Right lobe of liver (tissue), 4 donors: ENCODE data around the gene SYMPK.

Experiments used
- POLR2A ChIP-seq: fragments of 450-650 bp; IDR thresholded peaks from one replicate; pipeline ENCODE4 v1.6.1; 2017; ENCODE audit warnings: antibody characterized with exemption, mild to moderate bottlenecking
- TF ChIP-seq, protein P1 (sequence below), 4 donors: fragments of 200-600 bp in 3 of 4; fragments of 450-650 bp in 1 of 4; IDR thresholded peaks; one replicate each; pipeline versions ENCODE4 v1.5.1 to v1.8.0; 2016 to 2022; ENCODE audit warnings: antibody characterized with exemption in 4 of 4, mild to moderate bottlenecking in 2 of 4
- donor health status: DM: no; HTN: no; CAD: no.
- donor health status: DM: no; HTN: no; CAD: no.
- donor health status: DM: no; HTN: yes; CAD: no.

GRCh38 chr19:45817010-45817724, 45.8 kb downstream of the SYMPK start:
- TF ChIP-seq, protein P1, sequence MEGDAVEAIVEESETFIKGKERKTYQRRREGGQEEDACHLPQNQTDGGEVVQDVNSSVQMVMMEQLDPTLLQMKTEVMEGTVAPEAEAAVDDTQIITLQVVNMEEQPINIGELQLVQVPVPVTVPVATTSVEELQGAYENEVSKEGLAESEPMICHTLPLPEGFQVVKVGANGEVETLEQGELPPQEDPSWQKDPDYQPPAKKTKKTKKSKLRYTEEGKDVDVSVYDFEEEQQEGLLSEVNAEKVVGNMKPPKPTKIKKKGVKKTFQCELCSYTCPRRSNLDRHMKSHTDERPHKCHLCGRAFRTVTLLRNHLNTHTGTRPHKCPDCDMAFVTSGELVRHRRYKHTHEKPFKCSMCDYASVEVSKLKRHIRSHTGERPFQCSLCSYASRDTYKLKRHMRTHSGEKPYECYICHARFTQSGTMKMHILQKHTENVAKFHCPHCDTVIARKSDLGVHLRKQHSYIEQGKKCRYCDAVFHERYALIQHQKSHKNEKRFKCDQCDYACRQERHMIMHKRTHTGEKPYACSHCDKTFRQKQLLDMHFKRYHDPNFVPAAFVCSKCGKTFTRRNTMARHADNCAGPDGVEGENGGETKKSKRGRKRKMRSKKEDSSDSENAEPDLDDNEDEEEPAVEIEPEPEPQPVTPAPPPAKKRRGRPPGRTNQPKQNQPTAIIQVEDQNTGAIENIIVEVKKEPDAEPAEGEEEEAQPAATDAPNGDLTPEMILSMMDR (IDR thresholded peaks at IDR 0.05), result peak; percentile 96 to 98 (median 98)
- TF ChIP-seq POLR2A, result no peak
